Brain microvascular endothelial cell (primary cell): ENCODE data around the gene DNAI7.

Experiments
- DNase-seq: peaks from one replicate; pipeline ENCODE4 v3.0.0-alpha.2; 2020
- H3K27ac ChIP-seq: fragments of 250-450 bp; sonication (Bioruptor Pico); 2 replicates; pipeline ENCODE4 v1.5.1; 2020; ENCODE audit warnings: mild to moderate bottlenecking, moderate library complexity
- H3K27me3 ChIP-seq: fragments of 250-450 bp; sonication (Bioruptor Pico); replicated peaks from 2 replicates; pipeline ENCODE4 v1.5.1; 2020; ENCODE audit warnings: mild to moderate bottlenecking
- H3K36me3 ChIP-seq: fragments of 250-450 bp; sonication (Bioruptor Pico); replicated peaks from 2 replicates; pipeline ENCODE4 v1.5.1; 2020; ENCODE audit warnings: mild to moderate bottlenecking
- H3K4me3 ChIP-seq: 2 replicates; pipeline ENCODE4 v1.5.1; 2011; ENCODE audit warnings: low read depth, mild to moderate bottlenecking, control low read depth, low read length, moderate library complexity
- CTCF ChIP-seq: IDR thresholded peaks from 2 replicates; pipeline ENCODE4 v1.5.1; 2011; ENCODE audit warnings: low read depth, mild to moderate bottlenecking, moderate library complexity, low read length, control low read depth, inconsistent platforms; ENCODE audit errors: missing control alignments
- in situ Hi-C: cut with HindIII; loops from 2 replicates; pipeline ENCODE4 v1.10.0; 2017; ENCODE audit warnings: low sequenced_read_pairs, low pct_ligation_motif_present

DNAI7 gene

GRCh38 chr12:25124493-25124892, 70.5 kb downstream of the DNAI7 start:
- Histone ChIP-seq H3K4me3 (no peak overlapping the region), H3K27ac (no peak overlapping the region), H3K27me3 (no peaks in the 10 kb centered on the region), H3K36me3 (no peaks in the 10 kb centered on the region)
- TF ChIP-seq CTCF: no peak
- in situ Hi-C loops: no loop called here
- DNase-seq: no peak

- in situ Hi-C loops: no loop called here
- DNase-seq: no peak
- TF ChIP-seq CTCF: no peak
- H3K27ac ChIP-seq: no peak overlapping the region
- no peaks in the 10 kb centered on the region for H3K27me3 ChIP-seq
- H3K36me3 ChIP-seq: no peaks in the 10 kb centered on the region
- H3K4me3 ChIP-seq: no peak overlapping the region
Measured at GRCh38 chr12:25123126-25123525, 71.8 kb downstream of the DNAI7 start.

GRCh38 chr12:25121916-25122315, 73.0 kb downstream of the DNAI7 start:
- Histone ChIP-seq H3K27me3 (no peaks in the 10 kb centered on the region), H3K27ac (no peak overlapping the region), H3K36me3 (no peaks in the 10 kb centered on the region), H3K4me3 (no peak overlapping the region)
- peak; percentile 41 for DNase-seq
- in situ Hi-C loops: no loop called here
- no peak for TF ChIP-seq CTCF

- no peak for TF ChIP-seq CTCF
- Histone ChIP-seq H3K36me3 (no peaks in the 10 kb centered on the region), H3K4me3 (no peak overlapping the region), H3K27ac (no peak overlapping the region), H3K27me3 (no peaks in the 10 kb centered on the region)
- DNase-seq: no peak
- in situ Hi-C loops: no loop called here
Measured at GRCh38 chr12:25121110-25121509, 73.8 kb downstream of the DNAI7 start.

- in situ Hi-C loops: no loop called here
- DNase-seq: no peak
- H3K36me3 ChIP-seq: no peaks in the 10 kb centered on the region
- no peak overlapping the region for H3K4me3 ChIP-seq
- H3K27me3 ChIP-seq: no peaks in the 10 kb centered on the region
- no peak for TF ChIP-seq CTCF
- no peak overlapping the region for H3K27ac ChIP-seq
Measured at GRCh38 chr12:25119020-25119419, 75.9 kb downstream of the DNAI7 start.

GRCh38 chr12:25115677-25116076, 79.3 kb downstream of the DNAI7 start:
- H3K27me3 ChIP-seq: no peaks in the 10 kb centered on the region
- H3K4me3 ChIP-seq: no peak overlapping the region
- no peaks in the 10 kb centered on the region for H3K36me3 ChIP-seq
- no peak for DNase-seq
- H3K27ac ChIP-seq: no peak overlapping the region
- in situ Hi-C loops: no loop called here
- TF ChIP-seq CTCF: no peak
